Loucy (cell line): ENCODE data around the gene CAMK1.

Experiments used
- H2AFZ ChIP-seq: fragments of 200-600 bp; sonication (generic); 2 replicates; pipeline ENCODE4 v1.6.0; 2016; ENCODE audit warnings: antibody characterized with exemption, mild to moderate bottlenecking, low read length, moderate library complexity
- H3F3A ChIP-seq: fragments of 200-600 bp; 2 replicates; pipeline ENCODE4 v1.6.0; 2016; ENCODE audit warnings: antibody characterized with exemption, low read depth, mild to moderate bottlenecking
- H3K27me3 ChIP-seq: fragments of 200-600 bp; sonication (generic); 2 replicates; pipeline ENCODE4 v1.6.1; 2014; ENCODE audit warnings: low read length, mild to moderate bottlenecking; ENCODE audit not compliant: insufficient read depth, poor library complexity, severe bottlenecking
- H3K36me3 ChIP-seq: fragments of 200-600 bp; sonication (generic); 2 replicates; pipeline ENCODE4 v1.6.1; 2016; ENCODE audit warnings: low read length; ENCODE audit not compliant: insufficient read depth
- H3K4me1 ChIP-seq: fragments of 200-600 bp; sonication (generic); 2 replicates; pipeline ENCODE4 v1.5.1; 2014; ENCODE audit warnings: low read length, mild to moderate bottlenecking; ENCODE audit not compliant: insufficient read depth, poor library complexity, severe bottlenecking
- H3K4me2 ChIP-seq: fragments of 200-600 bp; sonication (generic); 2 replicates; pipeline ENCODE4 v1.6.0; 2014; ENCODE audit warnings: antibody characterized with exemption, low read length, low read depth, mild to moderate bottlenecking; ENCODE audit not compliant: poor library complexity, severe bottlenecking
- H3K4me3 ChIP-seq: fragments of 200-600 bp; sonication (generic); 2 replicates; pipeline ENCODE4 v1.5.1; 2014; ENCODE audit warnings: low read length, mild to moderate bottlenecking, mixed read lengths; ENCODE audit not compliant: poor library complexity, severe bottlenecking
- H3K79me2 ChIP-seq: fragments of 200-600 bp; sonication (generic); 2 replicates; pipeline ENCODE4 v1.6.1; 2014; ENCODE audit warnings: low read length; ENCODE audit not compliant: insufficient read depth
- H3K9ac ChIP-seq: fragments of 200-600 bp; sonication (generic); 2 replicates; pipeline ENCODE4 v1.6.0; 2014; ENCODE audit warnings: mild to moderate bottlenecking, low read depth, low read length, moderate library complexity; ENCODE audit not compliant: poor library complexity, severe bottlenecking
- H3K9me2 ChIP-seq: fragments of 200-600 bp; sonication (generic); replicated peaks from 2 replicates; pipeline ENCODE4 v1.6.1; 2016; ENCODE audit warnings: low read depth, low read length, mixed read lengths
- H3K9me3 ChIP-seq: fragments of 200-600 bp; sonication (generic); 2 replicates; pipeline ENCODE4 v1.6.1; 2014; ENCODE audit warnings: mild to moderate bottlenecking, antibody characterized with exemption, low read length, low read depth; ENCODE audit not compliant: insufficient read depth
- H4K20me1 ChIP-seq: fragments of 200-600 bp; sonication (generic); 2 replicates; pipeline ENCODE4 v1.6.0; 2014; ENCODE audit warnings: antibody characterized with exemption, low read length, mild to moderate bottlenecking; ENCODE audit not compliant: insufficient read depth, poor library complexity, severe bottlenecking
- CTCF ChIP-seq: fragments of 200-600 bp; sonication (generic); conservative IDR thresholded peaks from 2 replicates; pipeline ENCODE4 v1.5.1; 2014; ENCODE audit warnings: mild to moderate bottlenecking, antibody characterized with exemption, low read length
- EZH2phosphoT487 ChIP-seq: fragments of 200-600 bp; IDR thresholded peaks from 2 replicates; pipeline ENCODE4 v1.6.1; 2018; ENCODE audit warnings: antibody characterized with exemption, mild to moderate bottlenecking, moderate library complexity, borderline replicate concordance

Gene CAMK1

DNA sequence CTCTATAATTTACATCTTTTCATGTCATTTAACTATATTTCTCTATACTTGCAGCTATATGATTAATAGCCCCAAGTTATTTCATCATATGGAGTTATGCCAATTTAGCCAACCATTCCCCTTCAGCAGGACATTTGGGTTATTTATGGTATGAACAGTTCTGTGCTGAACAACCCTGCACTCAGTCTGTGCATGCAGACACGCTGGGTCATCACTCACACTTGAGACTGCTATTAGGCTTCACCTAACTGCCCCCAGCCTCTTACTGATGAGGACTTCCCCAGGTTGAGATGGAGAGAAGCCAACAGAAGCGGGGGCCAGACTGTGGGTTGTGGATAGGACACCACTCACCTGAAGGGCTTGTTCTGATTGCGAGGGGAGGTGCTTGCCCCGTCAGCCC lies 15.2 kb upstream of the CAMK1 start:
- Histone ChIP-seq H3K4me1 (peaks cover 35% of the 10 kb centered on the region), H3K9me3 (no peaks in the 10 kb centered on the region), H3K36me3 (peaks cover 3% of the 10 kb centered on the region; the same call in 1 of the 2 replicates), H4K20me1 (no peaks in the 10 kb centered on the region), H3F3A (peaks cover 13% of the 10 kb centered on the region), H3K4me2 (no peak overlapping the region), H3K9me2 (no peaks in the 10 kb centered on the region), H3K9ac (no peak overlapping the region), H3K4me3 (no peak overlapping the region), H3K27me3 (no peaks in the 10 kb centered on the region), H2AFZ (no peak overlapping the region), H3K79me2 (peaks cover 11% of the 10 kb centered on the region; the same call in 1 of the 2 replicates)
- TF ChIP-seq EZH2phosphoT487 (no peak), CTCF (no peak)

DNA sequence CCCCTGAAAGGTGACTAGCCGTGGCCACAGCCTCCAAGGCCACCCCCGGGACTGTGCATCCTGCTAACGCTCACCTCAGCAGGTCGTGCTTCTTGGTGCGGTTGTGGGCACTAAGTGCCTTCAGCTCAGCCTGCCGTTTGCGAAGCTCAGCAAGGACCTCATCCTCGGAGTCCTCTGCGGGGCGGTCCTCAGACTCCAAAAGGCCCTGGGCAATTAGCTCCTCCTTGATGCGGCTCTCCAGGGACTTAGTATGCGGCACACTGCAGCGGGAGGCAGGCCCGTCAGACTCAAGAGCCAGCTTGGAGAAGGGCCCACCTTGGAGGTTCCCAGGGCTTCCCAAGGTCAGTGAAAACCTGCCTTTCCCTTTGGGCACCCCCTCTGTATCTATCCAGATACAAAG lies 14.2 kb upstream of the CAMK1 start:
- peaks cover 3% of the 10 kb centered on the region; the same call in 1 of the 2 replicates for H3K36me3 ChIP-seq
- peaks cover 13% of the 10 kb centered on the region for H3F3A ChIP-seq
- no peak overlapping the region for H2AFZ ChIP-seq
- no peak for TF ChIP-seq EZH2phosphoT487
- no peak for TF ChIP-seq CTCF
- no peaks in the 10 kb centered on the region for H4K20me1 ChIP-seq
- H3K9ac ChIP-seq, result no peak overlapping the region
- no peaks in the 10 kb centered on the region for H3K27me3 ChIP-seq
- H3K79me2 ChIP-seq, result peaks cover 4% of the 10 kb centered on the region; the same call in 1 of the 2 replicates
- no peak overlapping the region for H3K4me2 ChIP-seq
- H3K4me3 ChIP-seq, result no peak overlapping the region
- no peaks in the 10 kb centered on the region for H3K9me3 ChIP-seq
- peaks cover 44% of the 10 kb centered on the region for H3K4me1 ChIP-seq
- H3K9me2 ChIP-seq, result no peaks in the 10 kb centered on the region

- no peaks in the 10 kb centered on the region for H3K9me2 ChIP-seq
- peak; percentile 65 for TF ChIP-seq CTCF
- TF ChIP-seq EZH2phosphoT487, result no peak
- H3F3A ChIP-seq, result peaks cover 13% of the 10 kb centered on the region
- H3K9ac ChIP-seq, result peak overlapping the region; percentile 75
- H3K27me3 ChIP-seq, result no peaks in the 10 kb centered on the region
- peaks cover 4% of the 10 kb centered on the region; the same call in 1 of the 2 replicates for H3K79me2 ChIP-seq
- H3K9me3 ChIP-seq, result no peaks in the 10 kb centered on the region
- no peak overlapping the region for H2AFZ ChIP-seq
- peak overlapping the region; percentile 17 for H3K4me3 ChIP-seq
- peaks cover 56% of the 10 kb centered on the region for H3K4me1 ChIP-seq
- H3K4me2 ChIP-seq, result peak overlapping the region; percentile 92
- H3K36me3 ChIP-seq, result peaks cover 3% of the 10 kb centered on the region; the same call in 1 of the 2 replicates
- H4K20me1 ChIP-seq, result no peaks in the 10 kb centered on the region
These were observed 13.0 kb upstream of the CAMK1 start for GRCh38 chr3:9782770-9783169.
